Transverse colon (tissue), 4 donors: Measurements from ENCODE around the gene MTCH1. TPM values are rescaled to one million over a fixed set of nuclear protein-coding genes. Genes with fewer than 3 reads are reported as not detected.

Source experiments
- DNase-seq: peaks from one replicate; pipeline ENCODE4 v3.0.0-alpha.2; 2019
- H3K27ac ChIP-seq, 4 donors: fragments of 200-600 bp; sonication (generic); 2 replicates each; pipeline ENCODE4 v1.5.1; 2016 to 2018; ENCODE audit warnings: inconsistent platforms in 4 of 4
- H3K27me3 ChIP-seq: fragments of 200-600 bp; sonication (generic); 2 replicates; pipeline ENCODE4 v1.5.1; 2017; ENCODE audit warnings: inconsistent platforms
- H3K36me3 ChIP-seq, 4 donors: fragments of 200-600 bp; sonication (generic); 2 replicates each; pipeline ENCODE4 v1.5.1; 2017 to 2019; ENCODE audit warnings: inconsistent platforms in 4 of 4
- H3K4me1 ChIP-seq, 4 donors: fragments of 200-600 bp; sonication (generic); 2 replicates each; pipeline ENCODE4 v1.5.1; 2017 to 2020; ENCODE audit warnings: inconsistent platforms in 4 of 4
- H3K4me3 ChIP-seq, 4 donors: fragments of 200-600 bp; sonication (generic); 1 replicate in 1 of 4; 2 replicates in 3 of 4; pipeline versions ENCODE4 v1.5.1 to v1.6.1; 2017 to 2019; ENCODE audit warnings: inconsistent platforms in 4 of 4
- H3K9me3 ChIP-seq, 2 donors: fragments of 200-600 bp; sonication (generic); 2 replicates each; pipeline ENCODE4 v1.5.1; 2017 to 2019; ENCODE audit warnings: inconsistent platforms in 2 of 2
- EP300 ChIP-seq: sonication (generic); formaldehyde crosslinking; IDR thresholded peaks from one replicate; pipeline ENCODE4 v1.6.1; 2017; ENCODE audit warnings: antibody characterized with exemption, low read depth
- POLR2A ChIP-seq: fragments of 450-650 bp; IDR thresholded peaks from one replicate; pipeline ENCODE4 v1.6.1; 2016; ENCODE audit warnings: antibody characterized with exemption, mild to moderate bottlenecking, moderate library complexity
- POLR2AphosphoS5 ChIP-seq, 3 donors: sonication (generic); formaldehyde crosslinking; IDR thresholded peaks; one replicate each; pipeline ENCODE4 v1.6.1; 2016; ENCODE audit warnings: antibody characterized with exemption in 3 of 3
- WGBS, 2 donors: methylation state at CpG; one replicate each; pipeline ENCODE4 v1.1.5; 2018; ENCODE audit warnings: low coverage in 1 of 2; 5-methylcytosine and 5-hydroxymethylcytosine counted together
- in situ Hi-C, 4 donors: fragments of 200-750 bp; cut with MboI; loops; one replicate each; pipeline versions ENCODE4 v1.15.0 to v1.15.1; 2017; ENCODE audit warnings: low sequenced_read_pairs in 3 of 4, low pct_ligation_motif_present in 1 of 4, low pct_unique_long_range_greater_than_20kb in 1 of 4
- intact Hi-C: fragments of 100-400 bp; cut with DNase I; formaldehyde crosslinking; loops from one replicate; pipeline ENCODE4 v1.15.1; 2023; ENCODE audit warnings: low total_unique reads
- total RNA-seq, 4 donors: library from RNA; depleted of rRNA; stranded (reverse); fragments of >200 nt; gene quantifications; one replicate each; pipeline ENCODE4 v1.1.0, GENCODE V29; 2016
- TF ChIP-seq, protein P1 (sequence below), 5 experiments: fragments of 200-600 bp in 3 of 5; fragments of 450-650 bp in 2 of 5; sonication (generic) in 3 of 5; IDR thresholded peaks; 1 replicate in 2 of 5; 2 replicates in 3 of 5; pipeline ENCODE4 v1.5.1; 2016 to 2017; ENCODE audit warnings: antibody characterized with exemption in 5 of 5, inconsistent platforms in 3 of 5, mild to moderate bottlenecking in 2 of 5, moderate library complexity in 1 of 5

MTCH1 gene
- total RNA-seq, 4 donors from 2014 or later, result 123 to 190 (median 152) TPM

DNA sequence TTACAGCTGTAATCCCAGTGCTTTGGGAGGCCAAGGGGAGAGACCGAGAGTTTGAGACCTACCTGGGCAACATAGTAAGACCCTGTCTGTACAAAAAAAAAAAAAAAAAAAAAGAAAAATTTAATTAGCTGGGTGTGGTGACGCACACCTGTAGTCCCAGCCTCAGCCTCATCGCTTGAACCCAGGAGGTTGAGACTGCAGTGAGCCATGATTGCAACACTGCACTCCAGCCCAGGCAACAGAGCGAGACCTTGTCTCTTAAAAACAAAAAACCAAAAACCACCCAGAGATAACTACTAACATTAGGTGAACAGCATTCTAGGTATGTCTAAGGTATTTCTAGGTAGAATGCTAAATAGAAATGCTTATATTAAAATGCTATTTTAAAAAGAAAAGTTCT lies 52.5 kb downstream of the MTCH1 start:
- Histone ChIP-seq H3K27me3 (no peaks in the 10 kb centered on the region), H3K9me3 (no peaks in the 10 kb centered on the region), H3K4me1 (peaks cover 0 to 7% (median 2%) of the 10 kb centered on the region in 4 donors), H3K36me3 (no peaks in the 10 kb centered on the region), H3K4me3 (no peak overlapping the region), H3K27ac (no peak overlapping the region)
- intact Hi-C loops, result no loop called here
- WGBS, 2 donors, result 83 to 96% methylated on average over 4 of the region's 4 CpGs
- in situ Hi-C loops, result no loop called here
- TF ChIP-seq EP300, result no peak
- TF ChIP-seq POLR2AphosphoS5 (IDR thresholded peaks at IDR 0.05), result no peak
- no peak for TF ChIP-seq POLR2A
- TF ChIP-seq, protein P1, sequence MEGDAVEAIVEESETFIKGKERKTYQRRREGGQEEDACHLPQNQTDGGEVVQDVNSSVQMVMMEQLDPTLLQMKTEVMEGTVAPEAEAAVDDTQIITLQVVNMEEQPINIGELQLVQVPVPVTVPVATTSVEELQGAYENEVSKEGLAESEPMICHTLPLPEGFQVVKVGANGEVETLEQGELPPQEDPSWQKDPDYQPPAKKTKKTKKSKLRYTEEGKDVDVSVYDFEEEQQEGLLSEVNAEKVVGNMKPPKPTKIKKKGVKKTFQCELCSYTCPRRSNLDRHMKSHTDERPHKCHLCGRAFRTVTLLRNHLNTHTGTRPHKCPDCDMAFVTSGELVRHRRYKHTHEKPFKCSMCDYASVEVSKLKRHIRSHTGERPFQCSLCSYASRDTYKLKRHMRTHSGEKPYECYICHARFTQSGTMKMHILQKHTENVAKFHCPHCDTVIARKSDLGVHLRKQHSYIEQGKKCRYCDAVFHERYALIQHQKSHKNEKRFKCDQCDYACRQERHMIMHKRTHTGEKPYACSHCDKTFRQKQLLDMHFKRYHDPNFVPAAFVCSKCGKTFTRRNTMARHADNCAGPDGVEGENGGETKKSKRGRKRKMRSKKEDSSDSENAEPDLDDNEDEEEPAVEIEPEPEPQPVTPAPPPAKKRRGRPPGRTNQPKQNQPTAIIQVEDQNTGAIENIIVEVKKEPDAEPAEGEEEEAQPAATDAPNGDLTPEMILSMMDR (IDR thresholded peaks at IDR 0.05), result no peak
- DNase-seq, result no peak

DNA sequence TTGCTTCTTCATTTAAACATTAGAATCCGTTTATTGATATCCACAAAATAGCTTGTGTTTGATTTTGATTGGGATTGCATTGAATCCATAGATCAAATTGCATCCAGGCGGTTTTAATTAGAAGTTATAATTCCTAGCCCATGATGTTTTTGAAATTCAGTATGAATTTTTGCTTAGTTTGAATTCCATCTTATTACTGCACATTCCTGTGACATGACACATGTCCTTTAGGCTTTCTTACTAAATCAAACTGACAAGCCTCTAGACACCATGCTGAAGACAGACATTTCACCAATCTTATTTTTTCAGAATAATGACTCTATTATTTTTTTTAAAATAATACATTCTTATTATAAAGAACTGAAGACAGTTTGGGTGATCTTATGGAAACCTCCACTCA lies 52.9 kb downstream of the MTCH1 start:
- no peak overlapping the region for H3K27ac ChIP-seq
- no peaks in the 10 kb centered on the region for H3K9me3 ChIP-seq
- no peak for DNase-seq
- no peak overlapping the region for H3K4me3 ChIP-seq
- H3K4me1 ChIP-seq, result peaks cover 0 to 11% (median 5%) of the 10 kb centered on the region in 4 donors
- in situ Hi-C loops (no loop called here), intact Hi-C loops (no loop called here)
- TF ChIP-seq POLR2AphosphoS5 (IDR thresholded peaks at IDR 0.05) (no peak), POLR2A (no peak), EP300 (no peak)
- TF ChIP-seq, protein P1 (IDR thresholded peaks at IDR 0.05), result no peak
- H3K27me3 ChIP-seq, result no peaks in the 10 kb centered on the region
- no peaks in the 10 kb centered on the region for H3K36me3 ChIP-seq
- WGBS, 2 donors, result 85 to 93% methylated on average over 2 of the region's 2 CpGs

DNA sequence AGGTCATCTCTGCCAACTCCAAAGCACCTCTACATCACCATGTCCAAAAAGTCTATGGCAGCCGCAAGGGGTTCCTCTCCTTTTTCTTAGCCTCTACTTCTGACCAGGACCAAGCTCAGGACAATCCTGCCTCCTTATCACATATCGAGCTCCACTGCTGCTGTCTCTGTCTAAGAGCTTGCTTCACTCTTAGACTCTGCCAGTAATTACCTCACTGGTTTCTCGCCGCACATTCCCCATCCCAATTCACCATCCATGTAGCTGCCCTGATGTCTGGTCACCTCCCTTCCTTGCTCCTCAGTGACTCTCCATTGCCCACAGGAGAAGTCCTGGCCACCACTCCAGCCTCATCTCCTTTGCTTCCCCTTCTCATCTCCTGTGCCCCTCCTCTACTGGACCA lies 55.5 kb downstream of the MTCH1 start:
- no peak for DNase-seq
- H3K4me1 ChIP-seq, result peaks cover 6 to 26% (median 13%) of the 10 kb centered on the region in 4 donors
- H3K4me3 ChIP-seq, result no peak overlapping the region
- no peak for TF ChIP-seq EP300
- TF ChIP-seq, protein P1 (IDR thresholded peaks at IDR 0.05), result no peak
- TF ChIP-seq POLR2A, result no peak
- no peak for TF ChIP-seq POLR2AphosphoS5 (IDR thresholded peaks at IDR 0.05)
- H3K27me3 ChIP-seq, result no peaks in the 10 kb centered on the region
- H3K9me3 ChIP-seq, result no peaks in the 10 kb centered on the region
- 87 to 94% methylated on average over 4 of the region's 4 CpGs for WGBS, 2 donors
- intact Hi-C loops (no loop called here), in situ Hi-C loops (no loop called here)
- no peaks in the 10 kb centered on the region for H3K36me3 ChIP-seq
- no peak overlapping the region for H3K27ac ChIP-seq

DNA sequence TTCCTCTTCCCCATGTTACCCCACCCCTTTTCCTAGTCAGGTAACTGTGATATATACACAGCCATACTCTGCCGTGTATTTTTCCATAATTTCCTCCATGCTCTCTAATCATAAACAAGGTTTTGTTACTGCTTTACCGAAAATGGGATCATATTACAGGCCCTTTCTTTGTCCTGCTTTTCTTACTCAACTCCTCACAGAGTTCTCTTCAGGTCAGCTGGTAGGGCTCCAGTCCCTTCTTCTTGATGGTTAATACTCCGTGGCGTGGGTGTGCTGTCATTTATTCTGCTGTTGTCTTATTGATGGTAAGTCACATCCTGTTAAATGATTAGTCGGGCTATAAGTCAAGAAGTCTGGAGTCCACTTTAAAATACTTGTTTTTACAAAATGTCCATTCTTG lies 56.4 kb downstream of the MTCH1 start:
- Histone ChIP-seq H3K4me3 (no peak overlapping the region), H3K27ac (no peak overlapping the region), H3K9me3 (no peaks in the 10 kb centered on the region), H3K27me3 (no peaks in the 10 kb centered on the region), H3K36me3 (no peaks in the 10 kb centered on the region), H3K4me1 (peaks cover 6 to 31% (median 13%) of the 10 kb centered on the region in 4 donors)
- TF ChIP-seq POLR2AphosphoS5 (IDR thresholded peaks at IDR 0.05) (no peak), EP300 (no peak)
- TF ChIP-seq, protein P1 (IDR thresholded peaks at IDR 0.05), result no peak
- no peak for DNase-seq
- intact Hi-C loops, result no loop called here
- in situ Hi-C loops, result no loop called here
- 47 to 61% methylated on average over 5 of the region's 5 CpGs for WGBS, 2 donors
